ENCODE measurements around the gene CD82. TPM values are rescaled to one million over a fixed set of nuclear protein-coding genes. Genes with fewer than 3 reads are reported as not detected.

Gene CD82
- total RNA-seq, 1 donor from 2014 or later, result 144 TPM

- intact Hi-C loops (cut with DNase I), result no loop called here
- DNase-seq (no peak), ATAC-seq (no peak)
- Histone ChIP-seq H3K4me1 (peaks cover 74% of the 10 kb centered on the region), H3K27me3 (no peaks in the 10 kb centered on the region), H3K9me3 (no peaks in the 10 kb centered on the region), H3K36me3 (no peaks in the 10 kb centered on the region), H3K27ac (no peak overlapping the region), H3K4me3 (no peak overlapping the region)
- no peak for TF ChIP-seq CTCF (IDR thresholded peaks at IDR 0.05)
Observed at GRCh38 chr11:44573333-44573732, 7.9 kb downstream of the CD82 start.

GRCh38 chr11:44574610-44575287, 9.3 kb downstream of the CD82 start:
- ATAC-seq, result peak; percentile 79
- H3K4me3 ChIP-seq, result no peak overlapping the region
- H3K9me3 ChIP-seq, result no peaks in the 10 kb centered on the region
- TF ChIP-seq CTCF (IDR thresholded peaks at IDR 0.05), result no peak
- no peak for DNase-seq
- H3K27me3 ChIP-seq, result no peaks in the 10 kb centered on the region
- intact Hi-C loops (cut with DNase I), result no loop called here
- H3K36me3 ChIP-seq, result no peaks in the 10 kb centered on the region
- H3K27ac ChIP-seq, result peak overlapping the region; percentile 48
- peaks cover 74% of the 10 kb centered on the region for H3K4me1 ChIP-seq

GRCh38 chr11:44575288-44575672, 9.8 kb downstream of the CD82 start:
- peak; percentile 4 for ATAC-seq
- intact Hi-C loops (cut with DNase I), result no loop called here
- H3K9me3 ChIP-seq, result no peaks in the 10 kb centered on the region
- peaks cover 71% of the 10 kb centered on the region for H3K4me1 ChIP-seq
- H3K27me3 ChIP-seq, result no peaks in the 10 kb centered on the region
- peak overlapping the region; percentile 48 for H3K27ac ChIP-seq
- H3K36me3 ChIP-seq, result no peaks in the 10 kb centered on the region
- TF ChIP-seq CTCF (IDR thresholded peaks at IDR 0.05), result no peak
- no peak overlapping the region for H3K4me3 ChIP-seq
- DNase-seq, result no peak

- no peaks in the 10 kb centered on the region for H3K27me3 ChIP-seq
- H3K27ac ChIP-seq, result no peak overlapping the region
- ATAC-seq, result no peak
- no peaks in the 10 kb centered on the region for H3K9me3 ChIP-seq
- intact Hi-C loops (cut with DNase I), result no loop called here
- no peak for DNase-seq
- TF ChIP-seq CTCF (IDR thresholded peaks at IDR 0.05), result no peak
- H3K4me1 ChIP-seq, result peaks cover 64% of the 10 kb centered on the region
- no peak overlapping the region for H3K4me3 ChIP-seq
- no peaks in the 10 kb centered on the region for H3K36me3 ChIP-seq
Observed at GRCh38 chr11:44575962-44576361, 10.5 kb downstream of the CD82 start.

- H3K27ac ChIP-seq, result no peak overlapping the region
- H3K4me1 ChIP-seq, result peaks cover 57% of the 10 kb centered on the region
- no peaks in the 10 kb centered on the region for H3K36me3 ChIP-seq
- no peaks in the 10 kb centered on the region for H3K27me3 ChIP-seq
- no peaks in the 10 kb centered on the region for H3K9me3 ChIP-seq
- TF ChIP-seq CTCF (IDR thresholded peaks at IDR 0.05), result no peak
- no peak for DNase-seq
- H3K4me3 ChIP-seq, result no peak overlapping the region
- no peak for ATAC-seq
- intact Hi-C loops (cut with DNase I), result no loop called here
Observed at GRCh38 chr11:44576656-44577055, 11.2 kb downstream of the CD82 start.

All from upper lobe of right lung (tissue), 1 donor.